Adrenal gland (tissue), 5 donors: ENCODE measurements around the gene PHACTR3.

Experiments used
- CTCF ChIP-seq, 6 experiments: fragments of 450-650 bp in 4 of 6; fragments of 200-600 bp in 2 of 6; sonication (generic) in 1 of 6; IDR thresholded peaks; 1 replicate in 5 of 6; 2 replicates in 1 of 6; pipeline versions ENCODE4 v1.5.1 to v1.8.0; 2016 to 2021; ENCODE audit warnings: antibody characterized with exemption in 6 of 6, mild to moderate bottlenecking in 2 of 6, moderate library complexity in 1 of 6
- POLR2A ChIP-seq, 2 donors: fragments of 450-650 bp; IDR thresholded peaks; one replicate each; pipeline ENCODE4 v1.6.1; 2017; ENCODE audit warnings: antibody characterized with exemption in 2 of 2, mild to moderate bottlenecking in 2 of 2, moderate library complexity in 1 of 2
- donor health status: DM: no; HTN: no; CAD: no.

DNA sequence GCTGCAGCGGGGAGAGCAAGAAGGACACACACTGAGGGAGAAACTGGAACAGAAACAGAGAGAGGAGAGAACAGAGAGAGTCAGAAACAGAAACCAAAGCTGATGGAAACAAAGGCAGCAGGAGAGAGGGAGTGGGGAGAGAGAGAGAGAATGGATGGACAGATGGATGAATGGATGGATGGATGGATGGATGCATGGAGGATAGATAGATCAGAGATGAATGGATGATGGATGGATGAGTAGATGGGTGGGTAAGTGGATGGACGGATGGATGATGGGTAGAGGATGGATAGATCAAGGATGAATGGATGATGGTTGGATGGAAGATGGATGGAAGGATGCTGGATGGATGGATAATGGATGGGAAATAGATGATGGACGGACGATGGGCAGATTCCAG lies 35.0 kb upstream of the PHACTR3 start:
- no peak for TF ChIP-seq POLR2A (IDR thresholded peaks at IDR 0.05)
- TF ChIP-seq CTCF (IDR thresholded peaks at IDR 0.05), result no peak
